Astrocyte of the spinal cord (primary cell): ENCODE results near the gene ING5.

Experiments used
- DNase-seq: peaks from one replicate; pipeline ENCODE4 v3.0.0; 2011; ENCODE audit warnings: low read depth, low spot score
- H3K4me3 ChIP-seq: 2 replicates; pipeline ENCODE4 v1.5.1; 2011; ENCODE audit warnings: low read depth, mild to moderate bottlenecking, low read length, moderate library complexity
- CTCF ChIP-seq: IDR thresholded peaks from 2 replicates; pipeline ENCODE4 v1.5.1; 2012; ENCODE audit warnings: low read depth, mild to moderate bottlenecking, low read length, inconsistent platforms
- in situ Hi-C: cut with HindIII; loops from 2 replicates; pipeline ENCODE4 v1.10.0; 2017; ENCODE audit warnings: low sequenced_read_pairs

The ING5 gene

GRCh38 chr2:241777686-241778627, 76.1 kb downstream of the ING5 start:
- TF ChIP-seq CTCF: no peak
- no peak for DNase-seq
- H3K4me3 ChIP-seq: no peak overlapping the region
- in situ Hi-C loops: no loop called here
